HEK293T (cell line): ENCODE data around the gene TIE1.

Source experiments
- FOXA1 ChIP-seq: fragments of 450-650 bp; IDR thresholded peaks from 2 replicates; pipeline ENCODE4 v1.6.1; 2016; ENCODE audit warnings: mild to moderate bottlenecking
- FOXM1 ChIP-seq: fragments of 450-650 bp; IDR thresholded peaks from 2 replicates; pipeline ENCODE4 v1.6.1; 2017; ENCODE audit warnings: mild to moderate bottlenecking, borderline replicate concordance
- HDGF ChIP-seq: fragments of 450-650 bp; IDR thresholded peaks from 2 replicates; pipeline ENCODE4 v1.6.1; 2017; ENCODE audit warnings: antibody characterized with exemption, borderline replicate concordance
- SP1 ChIP-seq: fragments of 450-650 bp; IDR thresholded peaks from 2 replicates; pipeline ENCODE4 v1.6.1; 2017
- TARDBP ChIP-seq: fragments of 450-650 bp; IDR thresholded peaks from 2 replicates; pipeline ENCODE4 v1.6.1; 2016

GRCh38 chr1:43354936-43355335 lies 54.2 kb downstream of the TIE1 start:
- no peak for TF ChIP-seq FOXM1
- TF ChIP-seq TARDBP: no peak
- no peak for TF ChIP-seq FOXA1
- TF ChIP-seq SP1: no peak
- no peak for TF ChIP-seq HDGF
